Psoas muscle (tissue), 8 donors: ENCODE results near the gene TLE1. TPM values are rescaled to one million over a fixed set of nuclear protein-coding genes. Genes with fewer than 3 reads are reported as not detected.

ENCODE experiments used
- ATAC-seq, 4 donors: fragments of 200-7000 bp; cut with Tn5 transposase; one replicate each; pipeline ENCODE4 v1.9.1; 2020; ENCODE audit warnings: moderate library complexity in 3 of 4, mild to moderate bottlenecking in 2 of 4
- DNase-seq, 2 donors: peaks; one replicate each; pipeline ENCODE4 v3.0.0-alpha.2; 2020
- H3K27ac ChIP-seq: fragments of 200-600 bp; one replicate; pipeline ENCODE4 v1.8.0; 2022
- H3K27me3 ChIP-seq, 3 donors: fragments of 200-600 bp in 1 of 3; one replicate each; pipeline versions ENCODE4 v1.6.1 to v1.8.0; 2013 to 2022; ENCODE audit warnings: low read length in 2 of 3, mild to moderate bottlenecking in 2 of 3, moderate library complexity in 1 of 3; ENCODE audit not compliant: insufficient read depth in 3 of 3
- H3K36me3 ChIP-seq, 2 donors: fragments of 200-600 bp in 1 of 2; one replicate each; pipeline versions ENCODE4 v1.6.1 to v1.8.0; 2013 to 2022; ENCODE audit warnings: low read depth in 1 of 2, mild to moderate bottlenecking in 1 of 2, moderate library complexity in 1 of 2; ENCODE audit not compliant: insufficient read depth in 1 of 2
- H3K4me1 ChIP-seq: fragments of 200-600 bp; one replicate; pipeline ENCODE4 v1.8.0; 2022
- H3K4me3 ChIP-seq: fragments of 200-600 bp; one replicate; pipeline ENCODE4 v1.8.0; 2022; ENCODE audit warnings: mild to moderate bottlenecking
- H3K9me3 ChIP-seq: fragments of 200-600 bp; one replicate; pipeline ENCODE4 v1.8.0; 2022
- CTCF ChIP-seq: fragments of 200-600 bp; IDR thresholded peaks from one replicate; pipeline ENCODE4 v1.8.0; 2022; ENCODE audit warnings: antibody characterized with exemption
- WGBS, 3 donors: extraction: QIAGEN DNeasy Blood & Tissue Kit; methylation state at CpG; one replicate each; pipeline versions ENCODE4 v1.1.6 to v1.1.7; 2013; 5-methylcytosine and 5-hydroxymethylcytosine counted together
- intact Hi-C, 2 donors: fragments of 100-400 bp; cut with DNase I; formaldehyde crosslinking; loops; one replicate each; pipeline versions ENCODE4 v1.11.0 to v1.14.2; 2022
- polyA plus RNA-seq, 3 donors: library from polyadenylated mRNA; stranded (reverse); fragments of 200-250 nt; gene quantifications; one replicate each; pipeline ENCODE4 v1.2.3, GENCODE V29; 2013
- total RNA-seq, 4 donors: library from RNA; stranded (reverse); fragmentation: NEBNext Ultra II Directional in 2 of 4; extraction: Animal tissue kit (Norgen Biotek cat#: 25700) in 2 of 4; gene quantifications; one replicate each; pipeline versions ENCODE4 v1.2.1 to v1.2.4, GENCODE V29; 2021 to 2023
- donor health status: healthy with polysubstance abuse.
- donor health status: DM: no; HTN: no; CAD: no; lungs with moderate emphysema.
- donor health status: Bipolar disorder and iron deficiency.
- donor health status: healthy.
- donor health status: DM: yes; HTN: yes; CAD: no.
- donor health status: DM: no; HTN: no; CAD: no.
- donor health status: DM: no; HTN: no; CAD: no.
- donor health status: DM: yes; HTN: yes; CAD: no.

Gene TLE1
- total and polyA plus RNA-seq, 7 donors: 14.6 to 46.7 (median 34.9) TPM

- Histone ChIP-seq H3K27me3 (no peaks in the 10 kb centered on the region), H3K9me3 (no peaks in the 10 kb centered on the region), H3K36me3 (no peaks in the 10 kb centered on the region), H3K4me1 (no peaks in the 10 kb centered on the region), H3K4me3 (no peak overlapping the region), H3K27ac (no peak overlapping the region)
- no peak for TF ChIP-seq CTCF
- intact Hi-C loops: no loop called here
- DNase-seq: no peak
- ATAC-seq: no peak
Observed at GRCh38 chr9:81717747-81718077, 28.4 kb upstream of the TLE1 start.

GRCh38 chr9:81717061-81717746 lies 27.9 kb upstream of the TLE1 start:
- intact Hi-C loops: no loop called here
- ATAC-seq: no peak
- TF ChIP-seq CTCF: no peak
- 79 to 86% (median 80%) methylated on average over 5 of the region's 5 CpGs for WGBS, 3 donors
- H3K4me1 ChIP-seq: no peaks in the 10 kb centered on the region
- no peaks in the 10 kb centered on the region for H3K36me3 ChIP-seq
- H3K4me3 ChIP-seq: no peak overlapping the region
- no peaks in the 10 kb centered on the region for H3K9me3 ChIP-seq
- no peak overlapping the region for H3K27ac ChIP-seq
- H3K27me3 ChIP-seq: no peaks in the 10 kb centered on the region
- no peak for DNase-seq

- ATAC-seq (no peak), DNase-seq (no peak)
- 84 to 94% (median 88%) methylated on average over 6 of the region's 6 CpGs for WGBS, 3 donors
- intact Hi-C loops: no loop called here
- Histone ChIP-seq H3K9me3 (no peaks in the 10 kb centered on the region), H3K4me3 (no peak overlapping the region), H3K4me1 (no peaks in the 10 kb centered on the region), H3K27me3 (no peaks in the 10 kb centered on the region), H3K36me3 (no peaks in the 10 kb centered on the region), H3K27ac (no peak overlapping the region)
- TF ChIP-seq CTCF: no peak
Observed at GRCh38 chr9:81716409-81716808, 27.1 kb upstream of the TLE1 start.

- DNase-seq (no peak), ATAC-seq (no peak)
- H3K4me1 ChIP-seq: no peaks in the 10 kb centered on the region
- no peaks in the 10 kb centered on the region for H3K36me3 ChIP-seq
- no peaks in the 10 kb centered on the region for H3K9me3 ChIP-seq
- no peak overlapping the region for H3K4me3 ChIP-seq
- intact Hi-C loops: no loop called here
- no peaks in the 10 kb centered on the region for H3K27me3 ChIP-seq
- no peak for TF ChIP-seq CTCF
- WGBS, 3 donors: 91 to 96% (median 96%) methylated on average over 2 of the region's 2 CpGs
- H3K27ac ChIP-seq: no peak overlapping the region
Observed at GRCh38 chr9:81705578-81705977, 16.2 kb upstream of the TLE1 start.

GRCh38 chr9:81694541-81694940 lies 5.2 kb upstream of the TLE1 start:
- intact Hi-C loops: no loop called here
- no peaks in the 10 kb centered on the region for H3K36me3 ChIP-seq
- TF ChIP-seq CTCF: no peak

More at GRCh38 chr9:81694541-81694940, 5.2 kb upstream of the TLE1 start:
- ATAC-seq: no peak
- no peaks in the 10 kb centered on the region for H3K27me3 ChIP-seq
- H3K27ac ChIP-seq: no peak overlapping the region
- no peaks in the 10 kb centered on the region for H3K4me1 ChIP-seq
- DNase-seq: no peak
- WGBS, 3 donors: 65 to 79% (median 68%) methylated on average over 7 of the region's 7 CpGs
- H3K9me3 ChIP-seq: no peaks in the 10 kb centered on the region
- no peak overlapping the region for H3K4me3 ChIP-seq
